SK-N-DZ (cell line): Measurements from ENCODE around the gene CTDSPL.

Source experiments
- DNase-seq: peaks from one replicate; pipeline ENCODE4 v3.0.0-alpha.2; 2015; ENCODE audit warnings: low spot score

Gene CTDSPL

GRCh38 chr3:38000242-38000916 is 138.7 kb downstream of the CTDSPL start:
- no peak for DNase-seq

GRCh38 chr3:38000965-38001455 is 139.3 kb downstream of the CTDSPL start:
- DNase-seq: no peak

GRCh38 chr3:38001456-38002081 is 139.9 kb downstream of the CTDSPL start:
- DNase-seq: no peak

- no peak for DNase-seq
Measured at GRCh38 chr3:38002291-38002876, 140.7 kb downstream of the CTDSPL start.

GRCh38 chr3:38002940-38003339 is 141.3 kb downstream of the CTDSPL start:
- no peak for DNase-seq

GRCh38 chr3:38003371-38003816 is 141.7 kb downstream of the CTDSPL start:
- DNase-seq: peak; percentile 48

- no peak for DNase-seq
Measured at GRCh38 chr3:38003817-38004414, 142.2 kb downstream of the CTDSPL start.

- DNase-seq: peak; percentile 34
Measured at GRCh38 chr3:38004415-38005075, 142.9 kb downstream of the CTDSPL start.

GRCh38 chr3:38005076-38006020 is 143.7 kb downstream of the CTDSPL start:
- no peak for DNase-seq

- DNase-seq: no peak
Measured at GRCh38 chr3:38006031-38006430, 144.4 kb downstream of the CTDSPL start.

- DNase-seq: no peak
Measured at GRCh38 chr3:38006445-38006995, 144.8 kb downstream of the CTDSPL start.

GRCh38 chr3:38007754-38008090 is 146.0 kb downstream of the CTDSPL start:
- no peak for DNase-seq

GRCh38 chr3:38008191-38008701 is 146.6 kb downstream of the CTDSPL start:
- DNase-seq: no peak

- no peak for DNase-seq
Measured at GRCh38 chr3:38008971-38009580, 147.4 kb downstream of the CTDSPL start.

GRCh38 chr3:38009807-38010591 is 148.3 kb downstream of the CTDSPL start:
- DNase-seq: no peak

GRCh38 chr3:38011111-38011510 is 149.4 kb downstream of the CTDSPL start:
- no peak for DNase-seq

GRCh38 chr3:38015485-38015884 is 153.8 kb downstream of the CTDSPL start:
- no peak for DNase-seq

GRCh38 chr3:38015984-38016383 is 154.3 kb downstream of the CTDSPL start:
- DNase-seq: no peak

GRCh38 chr3:38016410-38016809 is 154.7 kb downstream of the CTDSPL start:
- DNase-seq: no peak
